Liver (tissue), 2 donors: Measurements from ENCODE around the gene WWC1.

ENCODE experiments used
- TF ChIP-seq, protein P1 (sequence below): IDR thresholded peaks from 2 replicates; pipeline ENCODE4 v1.6.1; 2016; ENCODE audit warnings: antibody characterized with exemption
- TF ChIP-seq, protein P2 (sequence below): fragments of 150-350 bp; IDR thresholded peaks from 2 replicates; pipeline ENCODE4 v1.5.1; 2017; ENCODE audit warnings: improper control_type of control experiment, low read depth, low read length; ENCODE audit not compliant: missing input control
- donor health status: healthy.

DNA sequence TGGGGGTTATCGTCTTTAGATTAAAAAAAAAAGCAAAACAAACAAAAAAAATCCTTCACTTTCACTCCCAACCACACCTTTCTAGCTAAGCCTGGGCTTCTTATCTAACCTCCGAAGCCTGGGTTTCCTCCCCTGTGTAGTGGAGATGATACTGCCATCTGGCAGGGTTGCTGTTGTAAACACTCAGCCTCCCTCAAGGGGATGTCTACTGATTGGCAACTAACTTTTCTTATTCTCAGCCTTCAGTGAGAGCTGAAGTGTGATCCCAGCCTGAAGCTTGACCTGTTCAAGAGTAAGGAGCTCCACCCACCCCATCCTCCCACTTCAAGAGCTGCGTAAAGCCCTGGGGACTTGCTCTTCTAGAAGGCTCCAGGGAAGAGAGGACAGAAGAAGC, 21.5 kb upstream of the WWC1 start:
- TF ChIP-seq, protein P1, sequence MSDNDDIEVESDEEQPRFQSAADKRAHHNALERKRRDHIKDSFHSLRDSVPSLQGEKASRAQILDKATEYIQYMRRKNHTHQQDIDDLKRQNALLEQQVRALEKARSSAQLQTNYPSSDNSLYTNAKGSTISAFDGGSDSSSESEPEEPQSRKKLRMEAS = no peak
- TF ChIP-seq, protein P2, sequence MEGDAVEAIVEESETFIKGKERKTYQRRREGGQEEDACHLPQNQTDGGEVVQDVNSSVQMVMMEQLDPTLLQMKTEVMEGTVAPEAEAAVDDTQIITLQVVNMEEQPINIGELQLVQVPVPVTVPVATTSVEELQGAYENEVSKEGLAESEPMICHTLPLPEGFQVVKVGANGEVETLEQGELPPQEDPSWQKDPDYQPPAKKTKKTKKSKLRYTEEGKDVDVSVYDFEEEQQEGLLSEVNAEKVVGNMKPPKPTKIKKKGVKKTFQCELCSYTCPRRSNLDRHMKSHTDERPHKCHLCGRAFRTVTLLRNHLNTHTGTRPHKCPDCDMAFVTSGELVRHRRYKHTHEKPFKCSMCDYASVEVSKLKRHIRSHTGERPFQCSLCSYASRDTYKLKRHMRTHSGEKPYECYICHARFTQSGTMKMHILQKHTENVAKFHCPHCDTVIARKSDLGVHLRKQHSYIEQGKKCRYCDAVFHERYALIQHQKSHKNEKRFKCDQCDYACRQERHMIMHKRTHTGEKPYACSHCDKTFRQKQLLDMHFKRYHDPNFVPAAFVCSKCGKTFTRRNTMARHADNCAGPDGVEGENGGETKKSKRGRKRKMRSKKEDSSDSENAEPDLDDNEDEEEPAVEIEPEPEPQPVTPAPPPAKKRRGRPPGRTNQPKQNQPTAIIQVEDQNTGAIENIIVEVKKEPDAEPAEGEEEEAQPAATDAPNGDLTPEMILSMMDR = no peak
